Suprapubic skin (tissue), 4 donors: Measurements from ENCODE around the gene MED10. TPM values are rescaled to one million over a fixed set of nuclear protein-coding genes. Genes with fewer than 3 reads are reported as not detected.

Experiments
- DNase-seq, 2 donors: peaks; one replicate each; pipeline ENCODE4 v3.0.0-alpha.2; 2019; ENCODE audit warnings: low spot score in 2 of 2
- H3K27ac ChIP-seq: fragments of 200-600 bp; sonication (generic); one replicate; pipeline ENCODE4 v1.5.1; 2019
- H3K27me3 ChIP-seq: fragments of 200-600 bp; sonication (generic); one replicate; pipeline ENCODE4 v1.5.1; 2019
- H3K36me3 ChIP-seq: fragments of 200-600 bp; sonication (generic); one replicate; pipeline ENCODE4 v1.5.1; 2019
- H3K4me1 ChIP-seq: fragments of 200-600 bp; sonication (generic); one replicate; pipeline ENCODE4 v1.5.1; 2019
- H3K4me3 ChIP-seq: fragments of 200-600 bp; sonication (generic); one replicate; pipeline ENCODE4 v1.5.1; 2019; ENCODE audit warnings: mild to moderate bottlenecking
- H3K9me3 ChIP-seq: fragments of 200-600 bp; sonication (generic); one replicate; pipeline ENCODE4 v1.5.1; 2019
- EP300 ChIP-seq: sonication (generic); formaldehyde crosslinking; IDR thresholded peaks from one replicate; pipeline ENCODE4 v1.6.1; 2017; ENCODE audit warnings: antibody characterized with exemption
- POLR2A ChIP-seq, 2 donors: fragments of 450-650 bp; IDR thresholded peaks; one replicate each; pipeline ENCODE4 v1.6.1; 2017; ENCODE audit warnings: antibody characterized with exemption in 2 of 2, mild to moderate bottlenecking in 2 of 2, moderate library complexity in 2 of 2
- POLR2AphosphoS5 ChIP-seq, 3 donors: sonication (generic); formaldehyde crosslinking; IDR thresholded peaks; one replicate each; pipeline ENCODE4 v1.6.1; 2017; ENCODE audit warnings: antibody characterized with exemption in 3 of 3
- WGBS: methylation state at CpG from one replicate; pipeline ENCODE4 v1.1.5; 2018; 5-methylcytosine and 5-hydroxymethylcytosine counted together
- total RNA-seq, 4 donors: library from RNA; depleted of rRNA; stranded (reverse); fragments of >200 nt; gene quantifications; one replicate each; pipeline ENCODE4 v1.1.0, GENCODE V29; 2016
- TF ChIP-seq, protein P1 (sequence below), 2 donors: fragments of 200-600 bp in 1 of 2; fragments of 450-650 bp in 1 of 2; sonication (generic) in 1 of 2; IDR thresholded peaks; one replicate each; pipeline ENCODE4 v1.5.1; 2016 to 2019; ENCODE audit warnings: antibody characterized with exemption in 2 of 2, mild to moderate bottlenecking in 1 of 2, moderate library complexity in 1 of 2

The MED10 gene
- total RNA-seq, 4 donors from 2014 or later: 20.1 to 38.8 (median 32.5) TPM

DNA sequence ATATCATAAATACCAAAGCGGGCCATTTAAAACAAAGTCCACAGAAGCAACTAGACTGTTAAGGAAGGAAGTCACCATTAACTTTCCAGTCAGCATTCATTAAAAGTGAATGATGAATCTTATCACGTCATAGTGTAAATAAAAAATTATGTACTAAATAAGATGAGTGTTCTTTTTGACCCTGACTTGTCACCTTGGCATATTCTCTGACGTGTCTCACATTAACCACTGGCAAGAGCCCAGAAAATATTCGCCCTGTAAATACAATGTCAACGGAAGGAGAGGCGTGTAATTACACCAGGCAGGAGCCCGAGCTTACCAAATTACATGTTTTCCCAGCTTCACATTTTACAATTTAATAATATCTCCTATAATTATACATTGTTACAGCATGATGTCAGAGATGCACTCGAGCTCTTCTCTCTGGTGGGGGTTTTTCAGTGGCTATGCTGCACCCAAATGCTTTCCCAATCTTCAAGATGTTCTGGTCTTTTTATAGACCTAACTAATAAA lies 41.0 kb upstream of the MED10 start:
- Histone ChIP-seq H3K4me3 (no peak overlapping the region), H3K4me1 (no peaks in the 10 kb centered on the region), H3K9me3 (no peaks in the 10 kb centered on the region), H3K36me3 (no peaks in the 10 kb centered on the region), H3K27me3 (peaks cover 9% of the 10 kb centered on the region), H3K27ac (no peak overlapping the region)
- TF ChIP-seq EP300 (no peak), POLR2AphosphoS5 (IDR thresholded peaks at IDR 0.05) (no peak), POLR2A (IDR thresholded peaks at IDR 0.05) (no peak)
- TF ChIP-seq, protein P1, sequence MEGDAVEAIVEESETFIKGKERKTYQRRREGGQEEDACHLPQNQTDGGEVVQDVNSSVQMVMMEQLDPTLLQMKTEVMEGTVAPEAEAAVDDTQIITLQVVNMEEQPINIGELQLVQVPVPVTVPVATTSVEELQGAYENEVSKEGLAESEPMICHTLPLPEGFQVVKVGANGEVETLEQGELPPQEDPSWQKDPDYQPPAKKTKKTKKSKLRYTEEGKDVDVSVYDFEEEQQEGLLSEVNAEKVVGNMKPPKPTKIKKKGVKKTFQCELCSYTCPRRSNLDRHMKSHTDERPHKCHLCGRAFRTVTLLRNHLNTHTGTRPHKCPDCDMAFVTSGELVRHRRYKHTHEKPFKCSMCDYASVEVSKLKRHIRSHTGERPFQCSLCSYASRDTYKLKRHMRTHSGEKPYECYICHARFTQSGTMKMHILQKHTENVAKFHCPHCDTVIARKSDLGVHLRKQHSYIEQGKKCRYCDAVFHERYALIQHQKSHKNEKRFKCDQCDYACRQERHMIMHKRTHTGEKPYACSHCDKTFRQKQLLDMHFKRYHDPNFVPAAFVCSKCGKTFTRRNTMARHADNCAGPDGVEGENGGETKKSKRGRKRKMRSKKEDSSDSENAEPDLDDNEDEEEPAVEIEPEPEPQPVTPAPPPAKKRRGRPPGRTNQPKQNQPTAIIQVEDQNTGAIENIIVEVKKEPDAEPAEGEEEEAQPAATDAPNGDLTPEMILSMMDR (IDR thresholded peaks at IDR 0.05): no peak
- 43% methylated on average over 8 of the region's 8 CpGs for WGBS
- no peak for DNase-seq

DNA sequence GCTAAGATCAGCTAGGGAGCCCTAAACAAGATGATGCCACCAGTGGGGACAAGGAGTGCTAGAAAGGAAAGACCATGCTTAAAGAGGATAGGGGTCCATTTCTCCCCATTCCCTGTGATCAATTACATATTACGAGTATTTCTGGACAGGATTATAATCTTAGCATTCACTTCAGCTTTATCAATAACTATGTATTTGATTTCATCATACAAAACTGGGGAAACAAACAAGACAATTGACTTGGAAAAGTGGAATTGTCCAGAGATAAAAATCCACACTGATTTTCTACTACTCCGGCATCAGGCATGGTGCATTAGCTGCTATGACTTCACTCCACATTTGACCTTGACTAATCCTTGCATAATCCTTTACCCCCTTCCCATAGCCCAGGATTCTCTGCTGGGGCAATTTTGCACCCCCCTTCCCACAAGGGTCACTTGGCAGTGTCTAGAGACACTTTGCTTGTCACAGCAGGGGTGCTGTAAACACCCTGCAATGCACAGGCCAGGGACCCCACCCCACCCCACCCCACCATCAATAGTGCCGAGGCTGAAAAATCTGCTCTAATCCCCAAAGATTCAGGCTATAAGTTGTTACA lies 40.4 kb upstream of the MED10 start:
- H3K27ac ChIP-seq: no peak overlapping the region
- H3K36me3 ChIP-seq: no peaks in the 10 kb centered on the region
- TF ChIP-seq POLR2AphosphoS5 (IDR thresholded peaks at IDR 0.05) (no peak), EP300 (no peak), POLR2A (IDR thresholded peaks at IDR 0.05) (no peak)
- TF ChIP-seq, protein P1 (IDR thresholded peaks at IDR 0.05): no peak
- H3K27me3 ChIP-seq: peaks cover 9% of the 10 kb centered on the region
- no peak for DNase-seq
- no peaks in the 10 kb centered on the region for H3K9me3 ChIP-seq
- 78% methylated on average over 3 of the region's 3 CpGs for WGBS
- H3K4me1 ChIP-seq: no peaks in the 10 kb centered on the region
- no peak overlapping the region for H3K4me3 ChIP-seq

DNA sequence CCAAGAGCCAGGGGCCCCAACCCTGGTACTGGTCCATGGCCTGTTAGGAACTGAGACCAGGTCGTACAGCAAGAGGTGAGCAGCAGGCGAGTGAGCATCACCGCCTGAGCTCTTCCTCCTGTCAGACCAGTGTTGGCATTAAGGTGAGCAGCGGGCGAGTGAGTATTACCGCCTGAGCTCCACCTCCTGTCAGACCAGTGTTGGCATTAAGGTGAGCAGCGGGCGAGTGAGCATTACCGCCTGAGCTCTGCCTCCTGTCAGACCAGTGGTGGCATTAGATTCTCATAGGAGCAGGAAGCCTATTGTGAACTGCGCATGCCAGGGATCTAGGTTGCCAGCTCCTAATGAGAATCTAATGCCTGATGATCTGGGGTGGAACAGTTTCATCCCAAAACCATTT lies 39.3 kb upstream of the MED10 start:
- Histone ChIP-seq H3K4me3 (no peak overlapping the region), H3K4me1 (no peaks in the 10 kb centered on the region), H3K36me3 (no peaks in the 10 kb centered on the region), H3K27me3 (peaks cover 9% of the 10 kb centered on the region), H3K9me3 (no peaks in the 10 kb centered on the region), H3K27ac (no peak overlapping the region)
- no peak for DNase-seq
- 98% methylated on average over 5 of the region's 10 CpGs for WGBS
- TF ChIP-seq EP300 (no peak), POLR2AphosphoS5 (IDR thresholded peaks at IDR 0.05) (no peak), POLR2A (IDR thresholded peaks at IDR 0.05) (no peak)
- TF ChIP-seq, protein P1 (IDR thresholded peaks at IDR 0.05): no peak

DNA sequence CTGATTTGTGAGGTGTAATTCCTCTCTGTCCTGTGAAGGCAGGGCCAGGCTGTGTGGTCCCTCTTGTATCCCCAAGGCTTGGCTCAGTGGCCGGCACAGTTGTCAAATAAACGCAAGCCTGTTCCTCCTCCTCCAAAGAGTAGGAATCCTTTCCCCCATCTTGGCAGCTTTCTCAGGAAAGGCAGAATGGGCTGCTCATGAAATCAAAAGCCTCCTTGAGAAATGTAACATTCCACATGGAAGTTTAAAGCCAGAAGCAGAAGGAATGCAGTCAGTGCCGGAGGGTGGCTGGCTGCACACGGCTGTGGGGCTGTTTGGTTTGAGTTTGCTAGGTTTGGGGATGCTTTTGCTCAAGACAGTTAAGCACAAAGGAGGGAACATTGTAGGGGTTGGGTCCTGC lies 34.5 kb upstream of the MED10 start:
- 30% methylated on average over 4 of the region's 4 CpGs for WGBS
- Histone ChIP-seq H3K27me3 (no peaks in the 10 kb centered on the region), H3K4me1 (no peaks in the 10 kb centered on the region), H3K36me3 (no peaks in the 10 kb centered on the region), H3K27ac (no peak overlapping the region), H3K4me3 (no peak overlapping the region), H3K9me3 (no peaks in the 10 kb centered on the region)
- DNase-seq: no peak
- TF ChIP-seq POLR2AphosphoS5 (IDR thresholded peaks at IDR 0.05) (no peak), EP300 (no peak), POLR2A (IDR thresholded peaks at IDR 0.05) (no peak)
- TF ChIP-seq, protein P1 (IDR thresholded peaks at IDR 0.05): no peak

DNA sequence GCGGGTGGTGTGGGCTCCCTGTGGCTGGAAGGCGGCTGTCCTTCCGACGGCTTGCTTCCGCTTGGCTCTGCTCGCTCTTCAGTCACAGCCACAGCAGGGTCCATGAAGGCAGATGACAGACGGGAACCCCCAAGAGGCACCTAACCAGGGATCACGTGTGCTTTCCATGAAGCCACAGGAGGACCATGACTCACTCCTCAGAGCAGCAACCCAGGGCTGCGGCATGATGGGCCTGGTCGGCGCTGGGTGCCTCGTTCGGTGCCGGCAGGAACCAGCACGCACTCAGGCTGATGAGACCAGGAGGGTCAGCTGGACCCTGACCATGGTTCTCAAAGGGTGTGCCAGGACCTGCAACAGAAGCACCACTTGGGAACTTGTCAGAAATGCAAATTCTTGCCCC lies 32.8 kb upstream of the MED10 start:
- H3K27ac ChIP-seq: no peak overlapping the region
- H3K9me3 ChIP-seq: no peaks in the 10 kb centered on the region
- 90% methylated on average over 5 of the region's 15 CpGs for WGBS
- TF ChIP-seq POLR2AphosphoS5 (IDR thresholded peaks at IDR 0.05): no peak
- TF ChIP-seq EP300: no peak
- no peak for TF ChIP-seq POLR2A (IDR thresholded peaks at IDR 0.05)
- TF ChIP-seq, protein P1 (IDR thresholded peaks at IDR 0.05): no peak
- no peak for DNase-seq
- H3K36me3 ChIP-seq: no peaks in the 10 kb centered on the region
- H3K27me3 ChIP-seq: no peaks in the 10 kb centered on the region
- H3K4me1 ChIP-seq: peaks cover 4% of the 10 kb centered on the region
- H3K4me3 ChIP-seq: no peak overlapping the region
